ENCODE data around the gene KCNQ2. TPM values are rescaled to one million over a fixed set of nuclear protein-coding genes. Genes with fewer than 3 reads are reported as not detected.

Gene KCNQ2
- total and polyA plus RNA-seq, 12 donors, result 0.69 to 81.6 (median 10.3) TPM; not detected in 3

GRCh38 chr20:63451821-63452220, 20.6 kb downstream of the KCNQ2 start:
- H3K4me1 ChIP-seq (replicated peaks in 1 of 2), result no peaks in the 10 kb centered on the region
- peaks cover 13% of the 10 kb centered on the region for H3K27me3 ChIP-seq
- no peaks in the 10 kb centered on the region for H3K36me3 ChIP-seq (replicated peaks in 1 of 2)
- intact Hi-C loops (cut with DNase I), result no loop called here
- TF ChIP-seq, protein P1, sequence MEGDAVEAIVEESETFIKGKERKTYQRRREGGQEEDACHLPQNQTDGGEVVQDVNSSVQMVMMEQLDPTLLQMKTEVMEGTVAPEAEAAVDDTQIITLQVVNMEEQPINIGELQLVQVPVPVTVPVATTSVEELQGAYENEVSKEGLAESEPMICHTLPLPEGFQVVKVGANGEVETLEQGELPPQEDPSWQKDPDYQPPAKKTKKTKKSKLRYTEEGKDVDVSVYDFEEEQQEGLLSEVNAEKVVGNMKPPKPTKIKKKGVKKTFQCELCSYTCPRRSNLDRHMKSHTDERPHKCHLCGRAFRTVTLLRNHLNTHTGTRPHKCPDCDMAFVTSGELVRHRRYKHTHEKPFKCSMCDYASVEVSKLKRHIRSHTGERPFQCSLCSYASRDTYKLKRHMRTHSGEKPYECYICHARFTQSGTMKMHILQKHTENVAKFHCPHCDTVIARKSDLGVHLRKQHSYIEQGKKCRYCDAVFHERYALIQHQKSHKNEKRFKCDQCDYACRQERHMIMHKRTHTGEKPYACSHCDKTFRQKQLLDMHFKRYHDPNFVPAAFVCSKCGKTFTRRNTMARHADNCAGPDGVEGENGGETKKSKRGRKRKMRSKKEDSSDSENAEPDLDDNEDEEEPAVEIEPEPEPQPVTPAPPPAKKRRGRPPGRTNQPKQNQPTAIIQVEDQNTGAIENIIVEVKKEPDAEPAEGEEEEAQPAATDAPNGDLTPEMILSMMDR (IDR thresholded peaks at IDR 0.05), result no peak
- TF ChIP-seq POLR2A (IDR thresholded peaks at IDR 0.05), result no peak
- H3K27ac ChIP-seq, result no peak overlapping the region
- no peak overlapping the region for H3K4me3 ChIP-seq
- no peak for DNase-seq
- 83 to 100% (median 91%) methylated on average over 4 to 17 of the region's 17 CpGs for WGBS, 4 donors
- H3K9me3 ChIP-seq (replicated peaks in 1 of 3), result no peaks in the 10 kb centered on the region

DNA sequence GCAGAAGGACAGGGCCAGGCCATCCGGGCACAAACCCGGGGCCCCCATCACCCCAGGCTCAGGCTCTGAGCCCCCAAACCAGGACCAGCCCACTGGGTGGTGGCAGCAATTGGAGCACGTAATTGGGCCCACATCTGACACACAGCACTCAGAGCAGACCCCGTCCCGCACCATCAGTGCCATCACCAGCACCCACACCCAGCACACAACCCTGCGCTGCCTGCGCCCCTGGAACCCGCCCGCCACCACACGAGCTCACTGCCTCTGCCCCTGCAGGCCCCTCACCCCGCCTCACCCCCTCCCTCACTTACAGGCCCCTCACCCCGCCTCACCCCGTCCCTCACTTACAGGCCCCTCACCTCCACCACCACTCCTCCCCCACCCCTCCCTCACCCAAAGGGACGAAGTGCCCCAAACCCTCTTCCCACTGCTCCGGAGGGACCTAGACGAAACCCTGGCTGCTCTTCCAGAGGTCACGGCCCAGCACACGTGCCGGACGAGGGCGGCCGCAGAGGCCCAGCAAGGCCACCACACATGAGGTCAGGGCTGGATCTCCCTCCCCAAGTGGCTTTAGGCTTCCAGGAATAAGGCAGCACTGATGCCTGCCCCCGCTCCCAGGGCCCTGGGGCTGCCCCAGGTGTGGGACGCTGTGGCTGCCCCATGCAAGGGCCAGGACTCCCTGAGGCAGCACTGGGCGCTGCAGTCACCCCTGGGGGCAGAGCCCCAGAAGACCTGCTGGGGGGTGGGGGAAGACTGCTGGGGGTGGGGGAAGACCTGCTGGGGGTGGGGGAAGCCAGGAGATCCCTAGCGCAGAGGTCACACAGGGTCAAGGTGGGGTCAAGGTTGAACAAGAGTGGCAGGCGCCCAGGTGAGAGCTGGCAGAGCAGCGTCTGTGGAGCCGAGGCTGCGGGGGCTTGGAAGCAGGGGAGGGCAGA, 22.4 kb downstream of the KCNQ2 start:
- H3K9me3 ChIP-seq (replicated peaks in 1 of 3), result no peaks in the 10 kb centered on the region
- no peak for TF ChIP-seq POLR2A (IDR thresholded peaks at IDR 0.05)
- TF ChIP-seq, protein P1 (IDR thresholded peaks at IDR 0.05), result no peak
- no peak for DNase-seq
- 68 to 75% (median 71%) methylated on average over 20 to 30 of the region's 30 CpGs for WGBS, 4 donors
- no peak overlapping the region for H3K4me3 ChIP-seq
- no peaks in the 10 kb centered on the region for H3K4me1 ChIP-seq (replicated peaks in 1 of 2)
- no peak overlapping the region for H3K27ac ChIP-seq
- no peaks in the 10 kb centered on the region for H3K27me3 ChIP-seq
- intact Hi-C loops (cut with DNase I), result no loop called here
- no peaks in the 10 kb centered on the region for H3K36me3 ChIP-seq (replicated peaks in 1 of 2)

GRCh38 chr20:63449025-63449424, 23.4 kb downstream of the KCNQ2 start:
- 68 to 90% (median 80%) methylated on average over 5 of the region's 5 CpGs for WGBS, 4 donors
- no peaks in the 10 kb centered on the region for H3K9me3 ChIP-seq (replicated peaks in 1 of 3)
- H3K36me3 ChIP-seq (replicated peaks in 1 of 2), result no peaks in the 10 kb centered on the region
- H3K4me3 ChIP-seq, result no peak overlapping the region
- no peak for DNase-seq
- TF ChIP-seq POLR2A (IDR thresholded peaks at IDR 0.05), result no peak
- TF ChIP-seq, protein P1 (IDR thresholded peaks at IDR 0.05), result no peak
- H3K4me1 ChIP-seq (replicated peaks in 1 of 2), result no peaks in the 10 kb centered on the region
- H3K27ac ChIP-seq, result no peak overlapping the region
- intact Hi-C loops (cut with DNase I), result no loop called here
- H3K27me3 ChIP-seq, result no peaks in the 10 kb centered on the region

DNA sequence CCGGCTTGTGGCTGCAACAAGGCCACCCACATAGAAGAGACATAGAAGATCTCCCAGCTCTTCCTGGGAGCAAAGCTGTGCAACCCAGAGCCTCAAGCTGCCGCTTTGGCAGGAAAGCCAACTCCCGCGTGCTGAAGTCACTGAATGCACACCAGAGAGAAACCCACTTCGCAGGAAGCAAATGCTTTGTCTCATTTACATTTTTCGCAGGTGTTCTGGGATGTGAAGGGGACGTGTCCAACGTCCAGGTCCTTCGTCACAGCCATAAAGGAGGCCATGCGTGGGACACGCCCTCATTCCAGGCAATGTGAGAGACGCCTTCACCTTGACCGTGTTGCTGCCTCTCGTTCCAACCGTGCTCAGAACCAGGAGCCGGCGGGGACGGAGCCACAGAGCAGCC, 24.4 kb downstream of the KCNQ2 start:
- no peak for TF ChIP-seq POLR2A (IDR thresholded peaks at IDR 0.05)
- TF ChIP-seq, protein P1 (IDR thresholded peaks at IDR 0.05), result no peak
- Histone ChIP-seq H3K9me3 (replicated peaks in 1 of 3) (no peaks in the 10 kb centered on the region), H3K4me1 (replicated peaks in 1 of 2) (no peaks in the 10 kb centered on the region), H3K27me3 (no peaks in the 10 kb centered on the region), H3K4me3 (no peak overlapping the region), H3K36me3 (replicated peaks in 1 of 2) (no peaks in the 10 kb centered on the region), H3K27ac (no peak overlapping the region)
- WGBS, 4 donors, result 29 to 48% (median 43%) methylated on average over 14 to 18 of the region's 18 CpGs
- no peak for DNase-seq
- intact Hi-C loops (cut with DNase I), result no loop called here

Data from adrenal gland (tissue), 12 donors.